ENCODE measurements around the gene APC2.
A peak's percentile ranks its signal among the peaks of the same experiment; 100 is the strongest.

APC2 gene

GRCh38 chr19:1409204-1410005 lies 40.5 kb upstream of the APC2 start:
- peaks cover 51% of the 10 kb centered on the region for H3K4me1 ChIP-seq (ENCODE audit: control insufficient read depth, insufficient read depth, low read length)

GRCh38 chr19:1410136-1410786 lies 39.7 kb upstream of the APC2 start:
- Histone ChIP-seq H3K9ac (ENCODE audit: low read length in 2 of 2) (peak overlapping the region; percentile 29 to 47), H3K27me3 (ENCODE audit: control insufficient read depth in 1 of 2, insufficient read depth in 2 of 2, low read length in 2 of 2) (no peaks in the 10 kb centered on the region), H3K36me3 (ENCODE audit: control insufficient read depth in 2 of 2, insufficient read depth in 2 of 2, low read length in 2 of 2) (peaks cover 0 to 2% of the 10 kb centered on the region in 2 donors), H3K9me3 (ENCODE audit: control insufficient read depth in 2 of 2, low read length in 2 of 2) (no peaks in the 10 kb centered on the region), H3K4me3 (ENCODE audit: low read length in 2 of 2) (peak overlapping the region in 1 of 2 donors; percentile 78), H3K4me1 (ENCODE audit: control insufficient read depth, insufficient read depth, low read length) (peaks cover 55% of the 10 kb centered on the region), H3K27ac (ENCODE audit: low read length) (no peak overlapping the region)

More at GRCh38 chr19:1409204-1410005, 40.5 kb upstream of the APC2 start:
- H3K9me3 ChIP-seq (ENCODE audit: control insufficient read depth in 2 of 2, low read length in 2 of 2) = no peaks in the 10 kb centered on the region
- H3K4me3 ChIP-seq (ENCODE audit: low read length in 2 of 2) = peak overlapping the region; percentile 78 to 80
- peak overlapping the region; percentile 80 for H3K27ac ChIP-seq (ENCODE audit: low read length)
- no peaks in the 10 kb centered on the region for H3K27me3 ChIP-seq (ENCODE audit: control insufficient read depth in 1 of 2, insufficient read depth in 2 of 2, low read length in 2 of 2)
- H3K9ac ChIP-seq (ENCODE audit: low read length in 2 of 2) = peak overlapping the region; percentile 81 to 82
- peaks cover 0 to 2% of the 10 kb centered on the region in 2 donors for H3K36me3 ChIP-seq (ENCODE audit: control insufficient read depth in 2 of 2, insufficient read depth in 2 of 2, low read length in 2 of 2)

- Histone ChIP-seq H3K36me3 (ENCODE audit: control insufficient read depth in 2 of 2, insufficient read depth in 2 of 2, low read length in 2 of 2) (peaks cover 0 to 2% of the 10 kb centered on the region in 2 donors), H3K9me3 (ENCODE audit: control insufficient read depth in 2 of 2, low read length in 2 of 2) (no peaks in the 10 kb centered on the region), H3K27me3 (ENCODE audit: control insufficient read depth in 1 of 2, insufficient read depth in 2 of 2, low read length in 2 of 2) (no peaks in the 10 kb centered on the region), H3K9ac (ENCODE audit: low read length in 2 of 2) (peak overlapping the region in 1 of 2 donors; percentile 47), H3K4me1 (ENCODE audit: control insufficient read depth, insufficient read depth, low read length) (peaks cover 60% of the 10 kb centered on the region), H3K27ac (ENCODE audit: low read length) (no peak overlapping the region), H3K4me3 (ENCODE audit: low read length in 2 of 2) (peak overlapping the region in 1 of 2 donors; percentile 22)
Observed at GRCh38 chr19:1410789-1411188, 39.1 kb upstream of the APC2 start.

- H3K4me1 ChIP-seq (ENCODE audit: control insufficient read depth, insufficient read depth, low read length) = peaks cover 65% of the 10 kb centered on the region
- H3K27ac ChIP-seq (ENCODE audit: low read length) = no peak overlapping the region
- peaks cover 0 to 2% of the 10 kb centered on the region in 2 donors for H3K36me3 ChIP-seq (ENCODE audit: control insufficient read depth in 2 of 2, insufficient read depth in 2 of 2, low read length in 2 of 2)
- no peaks in the 10 kb centered on the region for H3K9me3 ChIP-seq (ENCODE audit: control insufficient read depth in 2 of 2, low read length in 2 of 2)
- H3K9ac ChIP-seq (ENCODE audit: low read length in 2 of 2) = no peak overlapping the region
- H3K4me3 ChIP-seq (ENCODE audit: low read length in 2 of 2) = peak overlapping the region in 1 of 2 donors; percentile 22
- H3K27me3 ChIP-seq (ENCODE audit: control insufficient read depth in 1 of 2, insufficient read depth in 2 of 2, low read length in 2 of 2) = no peaks in the 10 kb centered on the region
Observed at GRCh38 chr19:1411255-1412191, 38.4 kb upstream of the APC2 start.

- H3K27ac ChIP-seq (ENCODE audit: low read length) = no peak overlapping the region
- H3K36me3 ChIP-seq (ENCODE audit: control insufficient read depth in 2 of 2, insufficient read depth in 2 of 2, low read length in 2 of 2) = peaks cover 2% of the 10 kb centered on the region in 2 donors
- peaks cover 72% of the 10 kb centered on the region for H3K4me1 ChIP-seq (ENCODE audit: control insufficient read depth, insufficient read depth, low read length)
- H3K27me3 ChIP-seq (ENCODE audit: control insufficient read depth in 1 of 2, insufficient read depth in 2 of 2, low read length in 2 of 2) = no peaks in the 10 kb centered on the region
- H3K9ac ChIP-seq (ENCODE audit: low read length in 2 of 2) = no peak overlapping the region
- H3K9me3 ChIP-seq (ENCODE audit: control insufficient read depth in 2 of 2, low read length in 2 of 2) = no peaks in the 10 kb centered on the region
- H3K4me3 ChIP-seq (ENCODE audit: low read length in 2 of 2) = no peak overlapping the region
Observed at GRCh38 chr19:1412323-1412923, 37.5 kb upstream of the APC2 start.

- H3K9me3 ChIP-seq (ENCODE audit: control insufficient read depth in 2 of 2, low read length in 2 of 2) = no peaks in the 10 kb centered on the region
- peaks cover 2 to 3% of the 10 kb centered on the region in 2 donors for H3K36me3 ChIP-seq (ENCODE audit: control insufficient read depth in 2 of 2, insufficient read depth in 2 of 2, low read length in 2 of 2)
- no peak overlapping the region for H3K4me3 ChIP-seq (ENCODE audit: low read length in 2 of 2)
- H3K27ac ChIP-seq (ENCODE audit: low read length) = no peak overlapping the region
- H3K27me3 ChIP-seq (ENCODE audit: control insufficient read depth in 1 of 2, insufficient read depth in 2 of 2, low read length in 2 of 2) = no peaks in the 10 kb centered on the region
- peaks cover 77% of the 10 kb centered on the region for H3K4me1 ChIP-seq (ENCODE audit: control insufficient read depth, insufficient read depth, low read length)
- H3K9ac ChIP-seq (ENCODE audit: low read length in 2 of 2) = no peak overlapping the region
Observed at GRCh38 chr19:1412995-1413800, 36.7 kb upstream of the APC2 start.

- Histone ChIP-seq H3K36me3 (ENCODE audit: control insufficient read depth in 2 of 2, insufficient read depth in 2 of 2, low read length in 2 of 2) (peaks cover 19 to 21% of the 10 kb centered on the region in 2 donors), H3K27ac (ENCODE audit: low read length) (peak overlapping the region; percentile 62), H3K9ac (ENCODE audit: low read length in 2 of 2) (peak overlapping the region; percentile 51 to 60), H3K9me3 (ENCODE audit: control insufficient read depth in 2 of 2, low read length in 2 of 2) (no peaks in the 10 kb centered on the region), H3K4me1 (ENCODE audit: control insufficient read depth, insufficient read depth, low read length) (peaks cover 51% of the 10 kb centered on the region), H3K27me3 (ENCODE audit: control insufficient read depth in 1 of 2, insufficient read depth in 2 of 2, low read length in 2 of 2) (no peaks in the 10 kb centered on the region), H3K4me3 (ENCODE audit: low read length in 2 of 2) (peak overlapping the region; percentile 51 to 54)
Observed at GRCh38 chr19:1416014-1416841, 33.7 kb upstream of the APC2 start.

GRCh38 chr19:1417145-1417544 lies 32.8 kb upstream of the APC2 start:
- peaks cover 42% of the 10 kb centered on the region for H3K4me1 ChIP-seq (ENCODE audit: control insufficient read depth, insufficient read depth, low read length)
- H3K36me3 ChIP-seq (ENCODE audit: control insufficient read depth in 2 of 2, insufficient read depth in 2 of 2, low read length in 2 of 2) = peaks cover 24 to 30% of the 10 kb centered on the region in 2 donors
- H3K9me3 ChIP-seq (ENCODE audit: control insufficient read depth in 2 of 2, low read length in 2 of 2) = no peaks in the 10 kb centered on the region
- no peaks in the 10 kb centered on the region for H3K27me3 ChIP-seq (ENCODE audit: control insufficient read depth in 1 of 2, insufficient read depth in 2 of 2, low read length in 2 of 2)
- H3K4me3 ChIP-seq (ENCODE audit: low read length in 2 of 2) = no peak overlapping the region
- H3K27ac ChIP-seq (ENCODE audit: low read length) = peak overlapping the region; percentile 62
- H3K9ac ChIP-seq (ENCODE audit: low read length in 2 of 2) = no peak overlapping the region
